GM18951 (cell line): ENCODE measurements around the gene ZNF202.

Source experiments
- POLR2A ChIP-seq: IDR thresholded peaks from 4 replicates; pipeline ENCODE4 v1.6.1; 2011; ENCODE audit warnings: mild to moderate bottlenecking; ENCODE audit not compliant: insufficient read length, insufficient read depth; ENCODE audit errors: extremely low read depth
- in situ Hi-C: fragments of 300-500 bp; cut with MboI; formaldehyde crosslinking; loops from one replicate; pipeline ENCODE4 v1.12.0; 2022; ENCODE audit warnings: low sequenced_read_pairs, mixed read lengths, inconsistent platforms; ENCODE audit not compliant: unreplicated experiment

The ZNF202 gene

DNA sequence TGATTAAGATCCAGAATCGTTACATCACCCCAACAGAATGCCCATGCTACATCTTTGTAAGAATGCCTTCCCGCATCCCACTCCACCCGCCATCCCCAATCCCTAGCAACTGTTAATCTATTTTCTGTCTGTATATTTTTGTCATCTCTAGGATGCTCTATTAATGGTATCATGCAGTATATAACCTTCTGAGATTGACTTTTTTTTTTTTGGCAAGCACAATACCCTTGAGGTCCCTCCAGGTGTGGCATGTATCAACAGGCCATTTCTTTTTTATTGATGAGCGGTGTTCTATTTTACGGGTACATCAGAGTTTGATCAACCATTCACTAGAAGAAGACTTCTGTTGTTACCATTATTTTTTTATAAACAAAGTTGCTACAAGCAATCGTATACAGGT lies 56.9 kb downstream of the ZNF202 start:
- TF ChIP-seq POLR2A: no peak
- in situ Hi-C loops: no loop called here

DNA sequence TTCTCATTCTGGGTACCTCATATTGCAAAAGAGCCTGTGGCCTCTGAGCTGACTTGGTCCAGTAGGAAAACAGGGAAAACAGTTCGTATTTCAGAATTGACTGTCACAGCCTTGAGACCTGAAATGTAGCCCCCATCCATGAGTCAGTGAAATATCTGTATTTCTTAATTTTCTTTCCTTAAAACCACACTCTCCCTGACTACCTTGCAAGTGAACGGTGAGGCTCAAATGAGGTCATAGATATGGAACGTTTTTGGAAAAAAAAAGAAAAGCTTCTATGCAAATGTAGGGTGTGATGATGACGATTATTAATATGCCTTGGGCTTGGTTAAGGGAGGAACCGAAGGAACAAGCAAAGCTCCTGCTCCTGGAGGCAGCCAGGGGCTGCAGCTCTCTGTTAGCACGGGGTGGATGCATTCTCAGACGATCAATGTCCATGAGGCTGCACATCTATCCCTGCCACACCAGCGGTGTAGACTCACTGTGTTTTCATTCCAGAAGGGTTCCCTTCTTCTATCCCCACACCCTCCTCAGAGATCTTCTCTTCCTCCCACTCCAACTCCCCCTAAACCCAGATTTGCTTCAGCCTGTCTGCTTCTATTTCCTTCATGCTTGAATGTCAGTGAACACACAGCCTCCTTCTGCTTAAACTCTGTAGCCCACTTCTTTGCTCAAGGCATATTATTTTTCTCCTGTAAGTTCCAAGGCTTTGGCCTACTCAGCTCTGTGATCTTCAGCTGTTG lies 57.9 kb downstream of the ZNF202 start:
- in situ Hi-C loops: no loop called here
- no peak for TF ChIP-seq POLR2A

DNA sequence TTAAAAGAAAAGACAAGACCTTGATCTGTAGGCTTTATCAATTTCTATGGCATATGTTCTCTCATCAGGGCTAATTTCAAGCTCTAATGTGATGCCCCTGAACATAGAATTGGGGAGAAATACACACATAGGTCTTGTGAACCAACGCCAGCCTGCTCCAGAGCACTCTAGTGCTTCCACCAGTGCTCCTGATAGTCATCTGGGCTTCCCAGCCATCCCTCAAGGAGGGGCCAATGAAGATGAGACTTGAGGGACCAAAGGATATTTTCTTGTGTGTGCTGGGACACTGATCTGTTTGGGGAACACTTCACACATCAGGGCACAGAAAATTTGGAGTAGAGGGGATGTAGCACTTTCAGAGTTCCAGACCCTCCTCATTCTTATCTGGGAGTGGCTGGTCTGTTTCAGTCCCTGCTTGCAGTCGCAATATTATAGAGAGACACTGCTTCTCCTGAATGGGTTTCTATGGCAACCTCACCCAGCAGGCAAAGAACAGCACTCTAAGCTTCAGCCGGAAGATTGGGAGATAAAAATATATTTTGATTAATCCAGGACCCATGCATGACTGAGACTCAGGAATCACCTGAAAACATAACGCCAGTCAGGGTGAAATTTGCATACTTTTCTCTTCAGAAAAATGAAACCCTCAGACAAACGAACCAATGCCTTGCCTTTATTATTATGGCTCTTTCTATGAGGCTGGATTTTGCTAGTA lies 58.6 kb downstream of the ZNF202 start:
- in situ Hi-C loops: no loop called here
- no peak for TF ChIP-seq POLR2A

DNA sequence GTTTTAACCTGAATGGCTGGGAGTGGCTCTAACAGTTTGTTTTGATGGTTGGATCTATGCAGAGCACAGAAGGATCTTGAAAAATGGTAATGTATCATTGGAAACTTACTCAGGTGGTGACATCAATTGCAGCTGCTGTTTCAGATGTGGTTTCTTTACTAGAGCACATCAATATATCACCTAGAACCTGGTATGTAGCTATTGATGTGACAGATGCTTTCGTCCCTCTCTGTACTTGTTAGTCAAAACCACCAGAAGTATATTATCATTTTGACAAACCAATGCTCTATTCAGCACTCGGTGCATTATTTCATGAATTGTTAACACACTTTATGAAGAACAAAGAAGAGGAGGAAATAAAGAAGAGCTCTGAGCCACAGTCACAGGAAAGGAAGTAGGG lies 60.4 kb downstream of the ZNF202 start:
- no peak for TF ChIP-seq POLR2A
- in situ Hi-C loops: no loop called here

DNA sequence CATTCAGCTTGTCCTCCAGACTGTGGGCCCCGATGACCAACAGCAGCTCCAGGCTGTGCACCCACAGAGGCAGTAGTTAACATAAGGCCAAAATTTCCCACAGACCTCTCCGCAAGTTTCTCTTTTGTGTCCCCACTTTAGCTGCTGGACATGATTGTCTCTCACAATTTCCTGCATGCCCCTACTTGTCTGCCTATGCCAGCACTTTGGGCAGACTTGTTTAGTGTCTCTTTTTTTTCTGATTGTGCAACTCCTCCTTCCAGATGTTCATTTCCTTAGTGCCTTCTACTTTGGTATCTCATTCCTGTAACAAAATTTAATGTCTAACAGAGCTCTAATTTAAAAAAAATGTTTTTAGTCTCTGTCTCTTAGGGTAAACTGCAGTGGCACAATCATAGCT lies 63.2 kb downstream of the ZNF202 start:
- in situ Hi-C loops: no loop called here

DNA sequence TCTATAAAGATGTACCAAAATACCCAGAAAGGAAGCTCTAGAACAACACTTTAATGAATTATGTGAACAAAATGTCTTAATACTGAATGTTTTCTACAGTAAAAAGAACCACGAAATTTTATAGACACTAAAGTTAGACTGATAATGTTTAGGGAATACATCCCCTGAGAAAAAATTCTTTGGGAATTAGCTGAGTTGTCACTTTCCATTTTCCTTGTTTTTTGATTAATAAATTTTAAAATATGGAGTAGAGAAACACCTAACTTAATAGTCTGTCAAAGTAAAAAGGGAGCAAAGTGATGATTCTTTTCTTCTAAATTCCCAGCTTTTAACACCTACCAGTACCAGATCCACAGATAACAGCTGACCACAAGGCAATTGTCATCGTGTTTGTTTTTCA lies 64.0 kb downstream of the ZNF202 start:
- no peak for TF ChIP-seq POLR2A
- in situ Hi-C loops: no loop called here

More for the DNA sequence above, 63.2 kb downstream of the ZNF202 start:
- no peak for TF ChIP-seq POLR2A

DNA sequence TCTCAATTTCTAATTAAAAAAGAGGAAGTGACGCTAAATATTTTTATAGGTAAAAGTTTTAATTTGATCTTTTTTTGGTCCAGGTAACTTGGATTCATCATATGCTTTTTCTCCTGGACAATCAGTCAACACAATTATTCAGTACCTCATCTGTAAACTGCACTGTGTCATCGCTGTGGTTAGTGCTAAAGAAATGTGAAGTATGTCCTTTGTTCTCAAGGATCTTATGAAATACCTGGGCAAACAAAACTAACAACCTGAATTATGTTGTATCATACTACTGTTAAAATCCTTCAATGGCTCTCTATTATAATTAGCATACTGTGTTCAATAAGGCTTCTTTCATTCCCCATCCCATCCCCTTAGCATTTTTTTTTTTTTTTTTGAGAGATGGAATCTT lies 67.2 kb downstream of the ZNF202 start:
- in situ Hi-C loops: no loop called here
- no peak for TF ChIP-seq POLR2A
